ENCODE measurements around the gene ZNF512.
"Not testable (repeated sequence)": the region's sequence is repeated elsewhere in the genome, so short reads cannot be mapped to it uniquely, and the experiment has no call there.

ZNF512 gene

DNA sequence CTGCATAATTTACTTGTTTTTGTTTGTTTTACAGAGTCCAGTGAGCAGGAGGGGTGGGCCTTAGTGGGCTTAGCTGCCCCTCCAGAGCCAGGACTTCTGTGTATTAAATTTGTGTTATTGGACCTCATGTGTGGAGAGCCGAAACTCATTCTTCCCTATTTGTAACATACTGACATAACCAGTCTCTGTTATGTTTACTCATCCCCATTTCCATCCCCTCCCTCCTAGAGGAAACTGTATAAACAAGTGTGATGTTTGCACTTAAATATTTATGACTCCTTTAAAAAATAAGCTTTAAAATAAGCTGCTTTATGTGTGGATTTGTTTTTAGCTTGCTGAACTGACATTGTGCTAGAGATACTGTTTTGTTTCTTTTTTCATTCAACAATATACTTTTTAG, 13.8 kb downstream of the ZNF512 start:
- TF ChIP-seq CTCF (conservative IDR thresholded peaks at IDR 0.05; ENCODE audit: control insufficient read depth, insufficient read depth, low read depth, low read length), result no peak
- peak; percentile 25 for DNase-seq (ENCODE audit: low read depth)
- H3K4me3 ChIP-seq (ENCODE audit: control insufficient read depth, low read depth, low read length), result no peak overlapping the region

- TF ChIP-seq CTCF (conservative IDR thresholded peaks at IDR 0.05; ENCODE audit: control insufficient read depth, insufficient read depth, low read depth, low read length), result no peak
- H3K4me3 ChIP-seq (ENCODE audit: control insufficient read depth, low read depth, low read length), result no peak overlapping the region
- DNase-seq (ENCODE audit: low read depth), result peak; percentile 47
These were observed 23.8 kb downstream of the ZNF512 start for GRCh38 chr2:27606611-27607010.

- no peak for TF ChIP-seq CTCF (conservative IDR thresholded peaks at IDR 0.05; ENCODE audit: control insufficient read depth, insufficient read depth, low read depth, low read length)
- no peak overlapping the region for H3K4me3 ChIP-seq (ENCODE audit: control insufficient read depth, low read depth, low read length)
- DNase-seq (ENCODE audit: low read depth), result no peak
These were observed 31.1 kb downstream of the ZNF512 start for GRCh38 chr2:27613985-27614384.

- DNase-seq (ENCODE audit: low read depth), result no peak
- no peak for TF ChIP-seq CTCF (conservative IDR thresholded peaks at IDR 0.05; ENCODE audit: control insufficient read depth, insufficient read depth, low read depth, low read length)
- H3K4me3 ChIP-seq (ENCODE audit: control insufficient read depth, low read depth, low read length), result no peak overlapping the region
These were observed 32.5 kb downstream of the ZNF512 start for GRCh38 chr2:27615316-27615715.

DNA sequence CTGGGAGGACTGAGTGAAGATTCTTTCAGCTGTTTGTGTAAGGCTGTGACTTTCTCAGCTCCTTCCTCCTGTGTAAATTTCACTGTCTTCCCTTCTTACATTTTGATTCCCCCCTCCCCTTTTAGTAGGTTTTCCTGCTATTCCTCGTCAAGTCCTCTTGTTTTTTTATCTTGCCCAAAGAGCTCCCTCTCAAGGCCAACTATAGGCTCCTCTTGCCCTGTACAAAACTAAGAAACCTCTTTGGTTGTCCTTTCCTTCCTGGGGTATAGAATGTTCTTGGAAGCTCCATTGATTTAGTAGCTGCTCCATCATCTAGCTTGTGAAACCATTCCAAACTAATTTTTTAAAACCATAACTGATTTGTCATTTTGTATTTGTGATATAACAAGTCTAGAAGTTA, 38.7 kb downstream of the ZNF512 start:
- peak; percentile 8 for TF ChIP-seq CTCF (conservative IDR thresholded peaks at IDR 0.05; ENCODE audit: control insufficient read depth, insufficient read depth, low read depth, low read length)
- no peak for DNase-seq (ENCODE audit: low read depth)
- no peak overlapping the region for H3K4me3 ChIP-seq (ENCODE audit: control insufficient read depth, low read depth, low read length)

- DNase-seq (ENCODE audit: low read depth), result peak; percentile 87
- no peak overlapping the region for H3K4me3 ChIP-seq (ENCODE audit: control insufficient read depth, low read depth, low read length)
- TF ChIP-seq CTCF (conservative IDR thresholded peaks at IDR 0.05; ENCODE audit: control insufficient read depth, insufficient read depth, low read depth, low read length), result no peak
These were observed 40.1 kb downstream of the ZNF512 start for GRCh38 chr2:27622921-27623384.

GRCh38 chr2:27624943-27625342, 42.1 kb downstream of the ZNF512 start:
- TF ChIP-seq CTCF (conservative IDR thresholded peaks at IDR 0.05; ENCODE audit: control insufficient read depth, insufficient read depth, low read depth, low read length), result no peak
- no peak overlapping the region for H3K4me3 ChIP-seq (ENCODE audit: control insufficient read depth, low read depth, low read length)
- no peak for DNase-seq (ENCODE audit: low read depth)

DNA sequence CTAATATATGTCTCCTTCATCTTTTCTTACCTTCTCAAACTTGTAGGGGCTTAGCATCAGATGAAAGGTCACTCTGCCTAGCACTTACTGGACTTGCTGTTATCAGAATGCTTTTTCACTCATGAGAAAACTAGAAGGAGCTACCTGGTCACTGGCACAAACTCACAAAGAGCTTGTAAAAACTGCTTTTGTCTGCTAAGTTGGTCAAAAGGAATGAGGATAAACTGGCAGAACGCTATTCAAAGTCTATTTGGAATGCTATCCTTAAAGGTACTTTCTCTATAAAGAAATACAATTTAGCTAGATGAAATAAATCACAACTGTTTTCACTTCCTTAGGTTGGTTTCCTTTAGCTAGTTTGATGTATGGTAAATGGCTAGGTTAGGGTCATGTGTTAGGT, 43.5 kb downstream of the ZNF512 start:
- H3K4me3 ChIP-seq (ENCODE audit: control insufficient read depth, low read depth, low read length); DNase-seq (ENCODE audit: low read depth): not testable (repeated sequence)

DNA sequence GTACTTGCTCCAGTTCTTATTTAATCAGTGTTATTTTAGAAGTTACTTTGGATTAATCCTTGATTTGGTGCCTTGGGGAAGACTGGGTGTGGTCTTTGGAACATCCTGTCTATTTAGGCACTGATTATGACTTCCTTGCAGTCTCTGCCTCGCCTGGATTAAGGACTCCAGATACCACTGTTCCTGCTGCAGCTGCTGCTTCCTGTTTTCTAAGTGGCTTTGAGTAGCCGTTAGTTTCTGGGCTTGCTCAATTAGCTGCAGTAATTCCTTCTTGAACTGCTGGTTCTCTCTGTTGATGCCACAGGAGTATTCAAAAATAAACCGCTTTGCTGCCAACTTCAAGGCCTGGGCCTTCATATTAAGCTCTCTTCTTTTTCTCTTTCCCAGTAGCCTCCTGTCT, 44.1 kb downstream of the ZNF512 start:
- not testable (repeated sequence) for H3K4me3 ChIP-seq (ENCODE audit: control insufficient read depth, low read depth, low read length)
- peak; percentile 32 for DNase-seq (ENCODE audit: low read depth)

Data from fibroblast of mammary gland (primary cell).